IMR-90 (cell line): ENCODE results near the gene DNTT. TPM values are rescaled to one million over a fixed set of nuclear protein-coding genes. Genes with fewer than 3 reads are reported as not detected.

Source experiments
- ATAC-seq: fragments of 200-7000 bp; cut with Tn5 transposase; 2 replicates; pipeline ENCODE4 v1.9.1; 2020; ENCODE audit warnings: low read depth, mild to moderate bottlenecking, moderate library complexity
- BruUV-seq: library from RNA; stranded (reverse); fragments of 400-500 nt; replicated peaks from 2 replicates; lab custom pipeline; 2021; lab: Mats Ljungman, UMichigan
- CTCF ChIA-PET: fragments of 300-600 bp; formaldehyde crosslinking; extraction: SDS; loops from one replicate; lab custom pipeline; 2021; ENCODE audit warnings: antibody characterized with exemption; lab: Yijun Ruan, JAX
- POLR2A ChIA-PET: fragments of 300-600 bp; sonication (Branson Sonifier 250); formaldehyde crosslinking; loops from one replicate; lab custom pipeline; 2022; ENCODE audit warnings: antibody characterized with exemption; ENCODE audit not compliant: unreplicated experiment; lab: Charles Lee
- DNase-seq: peaks from one replicate; pipeline ENCODE4 v3.0.0; 2013
- H2AFZ ChIP-seq: replicated peaks from 2 replicates; pipeline ENCODE3; 2013; ENCODE audit warnings: low read length, mild to moderate bottlenecking; ENCODE audit not compliant: poor library complexity
- H2AK5ac ChIP-seq: 2 replicates; pipeline ENCODE4 v1.6.1; 2013; ENCODE audit warnings: low read depth, low read length, inconsistent platforms
- H2AK9ac ChIP-seq: replicated peaks from 2 replicates; pipeline ENCODE3; 2013; ENCODE audit warnings: mild to moderate bottlenecking, low read depth, low read length, moderate library complexity; ENCODE audit not compliant: poor library complexity
- H2BK120ac ChIP-seq: 2 replicates; pipeline ENCODE4 v1.6.1; 2013; ENCODE audit warnings: low read depth, low read length, inconsistent platforms
- H2BK15ac ChIP-seq: 3 replicates; pipeline ENCODE4 v1.6.1; 2013; ENCODE audit warnings: low read depth, low read length, inconsistent platforms
- H2BK20ac ChIP-seq: 2 replicates; pipeline ENCODE4 v1.6.1; 2013; ENCODE audit warnings: low read depth, mild to moderate bottlenecking, inconsistent platforms, low read length, moderate library complexity
- H2BK5ac ChIP-seq: 2 replicates; pipeline ENCODE4 v1.6.1; 2013; ENCODE audit warnings: mild to moderate bottlenecking, low read depth, low read length, inconsistent platforms; ENCODE audit not compliant: poor library complexity, severe bottlenecking
- H3K14ac ChIP-seq: replicated peaks from 2 replicates; pipeline ENCODE4 v1.6.1; 2013; ENCODE audit warnings: low read depth, low read length, inconsistent platforms
- H3K18ac ChIP-seq: 2 replicates; pipeline ENCODE4 v1.6.1; 2013; ENCODE audit warnings: low read depth, low read length, control low read depth
- H3K23ac ChIP-seq: 2 replicates; pipeline ENCODE4 v1.6.1; 2013; ENCODE audit warnings: low read depth, low read length, inconsistent platforms
- H3K27ac ChIP-seq: 2 replicates; pipeline ENCODE4 v1.5.1; 2013; ENCODE audit warnings: mild to moderate bottlenecking, control low read depth, low read length; ENCODE audit not compliant: insufficient read depth
- H3K27me3 ChIP-seq: 2 replicates; pipeline ENCODE4 v1.6.1; 2013; ENCODE audit warnings: low read length; ENCODE audit not compliant: control insufficient read depth, insufficient read depth
- H3K36me3 ChIP-seq: 2 replicates; pipeline ENCODE4 v1.6.1; 2013; ENCODE audit warnings: low read length, mixed read lengths; ENCODE audit not compliant: control insufficient read depth, insufficient read depth
- H3K4ac ChIP-seq: 2 replicates; pipeline ENCODE4 v1.6.1; 2013; ENCODE audit warnings: low read depth, low read length, inconsistent platforms
- H3K4me1 ChIP-seq: 2 replicates; pipeline ENCODE4 v1.6.1; 2013; ENCODE audit warnings: low read length, mixed read lengths; ENCODE audit not compliant: control insufficient read depth, insufficient read depth
- H3K4me2 ChIP-seq: 2 replicates; pipeline ENCODE4 v1.6.1; 2013; ENCODE audit warnings: low read depth, mild to moderate bottlenecking, control low read depth, low read length, moderate library complexity
- H3K4me3 ChIP-seq: 2 replicates; pipeline ENCODE4 v1.5.1; 2013; ENCODE audit warnings: low read depth, mild to moderate bottlenecking, control low read depth, low read length, moderate library complexity; ENCODE audit not compliant: insufficient read depth
- H3K56ac ChIP-seq: 2 replicates; pipeline ENCODE4 v1.6.1; 2013; ENCODE audit warnings: low read length, inconsistent platforms; ENCODE audit not compliant: insufficient read depth; ENCODE audit errors: extremely low read depth
- H3K79me1 ChIP-seq, 2 experiments: 2 replicates each; pipeline ENCODE4 v1.6.1; 2013; ENCODE audit warnings: low read length in 2 of 2, inconsistent platforms in 1 of 2, low read depth in 1 of 2
- H3K9ac ChIP-seq: 2 replicates; pipeline ENCODE4 v1.6.1; 2013; ENCODE audit warnings: low read depth, low read length, control low read depth
- H3K9me1 ChIP-seq: 2 replicates; pipeline ENCODE4 v1.6.1; 2013; ENCODE audit warnings: low read length, inconsistent platforms; ENCODE audit not compliant: insufficient read depth
- H3K9me3 ChIP-seq: 2 replicates; pipeline ENCODE4 v1.6.1; 2013; ENCODE audit warnings: low read length; ENCODE audit not compliant: control insufficient read depth, insufficient read depth
- H4K20me1 ChIP-seq: 2 replicates; pipeline ENCODE4 v1.6.1; 2013; ENCODE audit warnings: low read length, inconsistent platforms; ENCODE audit not compliant: insufficient read depth
- H4K5ac ChIP-seq: 2 replicates; pipeline ENCODE4 v1.6.1; 2013; ENCODE audit warnings: mild to moderate bottlenecking, low read depth, low read length, control low read depth
- H4K8ac ChIP-seq, 2 experiments: 2 replicates each; pipeline ENCODE4 v1.6.1; 2013; ENCODE audit warnings: low read depth in 2 of 2, low read length in 2 of 2, control low read depth in 1 of 2, inconsistent platforms in 1 of 2
- H4K91ac ChIP-seq: 2 replicates; pipeline ENCODE4 v1.6.1; 2013; ENCODE audit warnings: low read depth, low read length, inconsistent platforms; ENCODE audit not compliant: insufficient read depth
- BHLHE40 ChIP-seq: fragments of 150-350 bp; IDR thresholded peaks from 2 replicates; pipeline ENCODE4 v1.6.1; 2016; ENCODE audit warnings: mild to moderate bottlenecking, low read depth, low read length
- CEBPB ChIP-seq: IDR thresholded peaks from 2 replicates; pipeline ENCODE4 v1.6.1; 2012; ENCODE audit warnings: low read depth, low read length, improper control_type of control experiment
- NFE2L2 ChIP-seq: fragments of 150-350 bp; IDR thresholded peaks from 2 replicates; pipeline ENCODE4 v1.6.1; 2016; ENCODE audit warnings: low read depth, mild to moderate bottlenecking, low read length
- RCOR1 ChIP-seq: IDR thresholded peaks from 2 replicates; pipeline ENCODE4 v1.6.1; 2012; ENCODE audit warnings: mild to moderate bottlenecking, low read length, improper control_type of control experiment; ENCODE audit not compliant: insufficient replicate concordance
- RFX5 ChIP-seq: IDR thresholded peaks from 2 replicates; pipeline ENCODE4 v1.8.0; 2012; ENCODE audit warnings: low read depth, mild to moderate bottlenecking, low read length, moderate library complexity
- WGBS, 2 experiments: methylation state at CpG; one replicate each; pipeline versions ENCODE4 v1.1.5 to v1.1.7; 2013; ENCODE audit warnings: missing lambda C conversion rate in 2 of 2; ENCODE audit not compliant: insufficient read length in 1 of 2; ENCODE audit errors: extremely low coverage in 2 of 2; 5-methylcytosine and 5-hydroxymethylcytosine counted together
- dilution Hi-C: fragments of 300-500 bp; cut with HindIII; formaldehyde crosslinking; loops from one replicate; pipeline ENCODE4 v1.14.3; 2018; ENCODE audit warnings: low sequenced_read_pairs; ENCODE audit not compliant: unreplicated experiment
- in situ Hi-C: fragments of 300-500 bp; cut with MboI; formaldehyde crosslinking; loops from 3 replicates; pipeline ENCODE4 v1.14.3; 2019; ENCODE audit warnings: low sequenced_read_pairs, inconsistent platforms, mixed read lengths
- intact Hi-C: fragments of 100-400 bp; cut with micrococcal nuclease; formaldehyde crosslinking; loops from 2 replicates; pipeline ENCODE4 v1.10.0; 2022
- polyA plus RNA-seq, 3 experiments: library from polyadenylated mRNA; depleted of rRNA; stranded (reverse); fragments of >200 nt; gene quantifications; 2 replicates each; pipeline ENCODE4 v1.2.3, GENCODE V29; 2012; ENCODE audit warnings: low replicate concordance in 1 of 3
- total RNA-seq: library from RNA; depleted of rRNA; stranded (reverse); fragments of >200 nt; gene quantifications from 2 replicates; pipeline ENCODE4 v1.2.3, GENCODE V29; 2012
- TF ChIP-seq, protein P1 (sequence below): fragments of 150-350 bp; IDR thresholded peaks from 2 replicates; pipeline ENCODE4 v1.6.1; 2016; ENCODE audit warnings: low read depth, mild to moderate bottlenecking, low read length, moderate library complexity, borderline replicate concordance

The DNTT gene
- total and polyA plus RNA-seq, 2 of the 4 experiments (the other 2 are of a cell fraction): not detected

DNA sequence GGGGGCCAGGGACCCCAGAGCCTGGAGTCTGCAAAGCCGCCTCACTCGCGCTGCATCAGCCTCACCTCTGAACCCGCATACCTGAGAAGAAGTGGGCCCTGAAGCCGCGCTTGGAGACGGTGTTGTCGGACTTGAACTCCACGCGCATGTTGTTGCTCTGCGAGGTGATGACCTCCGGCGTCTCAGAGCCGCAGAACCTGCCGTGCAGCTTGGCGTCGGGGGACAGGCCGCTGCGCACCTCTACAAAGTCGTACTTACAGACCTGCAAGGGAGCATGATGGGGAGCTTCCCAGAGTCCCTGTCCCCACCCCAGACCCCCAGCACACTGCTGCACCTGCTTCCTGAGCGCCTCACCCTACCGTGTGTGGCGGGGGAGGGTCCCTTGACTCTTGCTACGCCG is 80.3 kb downstream of the DNTT start:
- no TSS peak for BruUV-seq
- POLR2A ChIA-PET: no interaction called here
- dilution Hi-C loops: no loop called here

More for the DNA sequence above, 80.3 kb downstream of the DNTT start:
- Histone ChIP-seq H3K4me1 (no peaks in the 10 kb centered on the region), H2AFZ (no peak overlapping the region), H4K5ac (no peak overlapping the region), H3K9me1 (no peaks in the 10 kb centered on the region), H2BK5ac (no peak overlapping the region), H3K27ac (no peak overlapping the region), H3K18ac (no peak overlapping the region), H3K4me3 (no peak overlapping the region), H3K9ac (no peak overlapping the region), H3K4me2 (no peak overlapping the region), H2AK9ac (no peak overlapping the region), H2BK120ac (no peak overlapping the region), H3K23ac (no peak overlapping the region), H3K79me1 (no peaks in the 10 kb centered on the region), H4K20me1 (no peaks in the 10 kb centered on the region), H3K14ac (no peak overlapping the region), H2BK20ac (no peak overlapping the region), H4K91ac (no peak overlapping the region), H4K8ac (no peak overlapping the region), H3K36me3 (no peaks in the 10 kb centered on the region), H3K9me3 (no peaks in the 10 kb centered on the region), H2AK5ac (no peak overlapping the region), H2BK15ac (no peak overlapping the region), H3K4ac (no peak overlapping the region), H3K56ac (no peak overlapping the region), H3K27me3 (no peaks in the 10 kb centered on the region; the same call in 1 of the 2 replicates)
- no peak for ATAC-seq
- intact Hi-C loops: no loop called here
- whole genome bisulfite sequencing, 2 experiments: 74% methylated on average over 12 of the region's 25 CpGs; no CpG with 5 or more reads in 1 of the 2 experiments
- in situ Hi-C loops: no loop called here
- DNase-seq: no peak
- no peak for TF ChIP-seq RFX5
- no peak for TF ChIP-seq RCOR1
- TF ChIP-seq BHLHE40: no peak
- TF ChIP-seq, protein P1, sequence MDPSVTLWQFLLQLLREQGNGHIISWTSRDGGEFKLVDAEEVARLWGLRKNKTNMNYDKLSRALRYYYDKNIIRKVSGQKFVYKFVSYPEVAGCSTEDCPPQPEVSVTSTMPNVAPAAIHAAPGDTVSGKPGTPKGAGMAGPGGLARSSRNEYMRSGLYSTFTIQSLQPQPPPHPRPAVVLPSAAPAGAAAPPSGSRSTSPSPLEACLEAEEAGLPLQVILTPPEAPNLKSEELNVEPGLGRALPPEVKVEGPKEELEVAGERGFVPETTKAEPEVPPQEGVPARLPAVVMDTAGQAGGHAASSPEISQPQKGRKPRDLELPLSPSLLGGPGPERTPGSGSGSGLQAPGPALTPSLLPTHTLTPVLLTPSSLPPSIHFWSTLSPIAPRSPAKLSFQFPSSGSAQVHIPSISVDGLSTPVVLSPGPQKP: no peak
- no peak for TF ChIP-seq CEBPB
- TF ChIP-seq NFE2L2: no peak
- CTCF ChIA-PET: no interaction called here
